HL-60 (cell line): ENCODE data around the gene CWC15.

Source experiments
- GABPA ChIP-seq: IDR thresholded peaks from 2 replicates; pipeline ENCODE4 v1.6.1; 2012; ENCODE audit warnings: low read depth
- POLR2AphosphoS5 ChIP-seq: IDR thresholded peaks from 2 replicates; pipeline ENCODE4 v1.6.1; 2012; ENCODE audit warnings: low read depth
- SPI1 ChIP-seq: IDR thresholded peaks from 2 replicates; pipeline ENCODE4 v1.6.1; 2012; ENCODE audit warnings: low read depth, mild to moderate bottlenecking, borderline replicate concordance
- TF ChIP-seq, protein P1 (sequence below): IDR thresholded peaks from one replicate; pipeline ENCODE4 v1.5.1; 2011; ENCODE audit warnings: low read length, control low read depth, inconsistent platforms; ENCODE audit not compliant: insufficient read depth

DNA sequence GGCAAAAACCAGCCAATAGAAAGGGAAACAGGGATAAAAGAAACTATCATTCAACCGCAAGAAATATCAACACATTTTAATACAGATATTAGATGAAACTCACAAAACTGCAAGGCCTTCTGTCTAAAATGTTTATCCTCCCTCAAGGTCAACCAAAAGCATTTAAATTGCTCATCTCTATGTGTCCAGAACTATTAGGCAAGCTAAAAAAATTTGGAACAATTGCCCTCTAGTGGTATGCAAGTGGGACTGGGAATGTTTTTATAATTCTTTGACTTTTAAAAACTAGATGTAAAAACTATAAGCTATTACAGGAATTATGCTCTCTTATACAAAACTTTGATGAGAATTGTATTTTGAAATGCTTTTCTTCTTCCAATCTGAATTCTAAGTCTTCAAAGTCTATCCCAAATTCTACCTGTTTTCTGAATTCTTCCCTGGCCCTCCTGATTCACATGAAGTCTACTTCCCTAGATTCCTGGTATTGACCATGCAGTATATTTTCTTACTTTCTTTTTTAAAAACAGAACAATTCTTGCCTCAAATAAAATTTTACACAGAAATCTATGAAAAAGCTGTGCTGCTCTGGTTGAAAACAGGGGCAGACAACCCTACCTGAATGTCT, 4.9 kb downstream of the CWC15 start:
- TF ChIP-seq, protein P1, sequence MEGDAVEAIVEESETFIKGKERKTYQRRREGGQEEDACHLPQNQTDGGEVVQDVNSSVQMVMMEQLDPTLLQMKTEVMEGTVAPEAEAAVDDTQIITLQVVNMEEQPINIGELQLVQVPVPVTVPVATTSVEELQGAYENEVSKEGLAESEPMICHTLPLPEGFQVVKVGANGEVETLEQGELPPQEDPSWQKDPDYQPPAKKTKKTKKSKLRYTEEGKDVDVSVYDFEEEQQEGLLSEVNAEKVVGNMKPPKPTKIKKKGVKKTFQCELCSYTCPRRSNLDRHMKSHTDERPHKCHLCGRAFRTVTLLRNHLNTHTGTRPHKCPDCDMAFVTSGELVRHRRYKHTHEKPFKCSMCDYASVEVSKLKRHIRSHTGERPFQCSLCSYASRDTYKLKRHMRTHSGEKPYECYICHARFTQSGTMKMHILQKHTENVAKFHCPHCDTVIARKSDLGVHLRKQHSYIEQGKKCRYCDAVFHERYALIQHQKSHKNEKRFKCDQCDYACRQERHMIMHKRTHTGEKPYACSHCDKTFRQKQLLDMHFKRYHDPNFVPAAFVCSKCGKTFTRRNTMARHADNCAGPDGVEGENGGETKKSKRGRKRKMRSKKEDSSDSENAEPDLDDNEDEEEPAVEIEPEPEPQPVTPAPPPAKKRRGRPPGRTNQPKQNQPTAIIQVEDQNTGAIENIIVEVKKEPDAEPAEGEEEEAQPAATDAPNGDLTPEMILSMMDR, result no peak
- TF ChIP-seq GABPA (no peak), POLR2AphosphoS5 (no peak), SPI1 (no peak)
